Mesendoderm (in vitro differentiated cells): ENCODE measurements around the gene OR8B12.

Experiments used
- DNase-seq: peaks from one replicate; pipeline ENCODE4 v3.0.0; 2013
- H2AK5ac ChIP-seq: 2 replicates; pipeline ENCODE4 v1.6.1; 2013; ENCODE audit warnings: low read length, inconsistent platforms
- H2BK120ac ChIP-seq: 2 replicates; pipeline ENCODE4 v1.6.1; 2013; ENCODE audit warnings: low read depth, mild to moderate bottlenecking, low read length, moderate library complexity, mixed read lengths
- H2BK15ac ChIP-seq: replicated peaks from 2 replicates; pipeline ENCODE4 v1.6.1; 2013; ENCODE audit warnings: low read depth, mild to moderate bottlenecking, moderate library complexity
- H2BK5ac ChIP-seq: 2 replicates; pipeline ENCODE4 v1.6.1; 2013; ENCODE audit warnings: low read length, inconsistent platforms
- H3K18ac ChIP-seq: 2 replicates; pipeline ENCODE4 v1.6.1; 2013; ENCODE audit warnings: mild to moderate bottlenecking, low read length, mixed read lengths
- H3K23ac ChIP-seq: one replicate; pipeline ENCODE4 v1.6.1; 2013; ENCODE audit warnings: low read length
- H3K27ac ChIP-seq: 2 replicates; pipeline ENCODE4 v1.5.1; 2013; ENCODE audit warnings: low read depth, mild to moderate bottlenecking, inconsistent platforms, low read length, moderate library complexity
- H3K27me3 ChIP-seq: 2 replicates; pipeline ENCODE4 v1.6.1; 2013; ENCODE audit warnings: low read length, control low read depth, mild to moderate bottlenecking, inconsistent platforms; ENCODE audit not compliant: insufficient read depth, poor library complexity
- H3K36me3 ChIP-seq: 2 replicates; pipeline ENCODE4 v1.6.1; 2013; ENCODE audit warnings: low read length, inconsistent platforms; ENCODE audit not compliant: control insufficient read depth, insufficient read depth
- H3K4ac ChIP-seq: one replicate; pipeline ENCODE4 v1.6.1; 2013; ENCODE audit warnings: low read depth, mild to moderate bottlenecking, low read length, moderate library complexity
- H3K4me1 ChIP-seq: 2 replicates; pipeline ENCODE4 v1.6.1; 2013; ENCODE audit warnings: low read depth, low read length, inconsistent platforms; ENCODE audit not compliant: control insufficient read depth
- H3K4me2 ChIP-seq: 2 replicates; pipeline ENCODE4 v1.6.1; 2013; ENCODE audit warnings: low read length
- H3K4me3 ChIP-seq: 2 replicates; pipeline ENCODE4 v1.5.1; 2013; ENCODE audit warnings: mild to moderate bottlenecking, low read length
- H3K56ac ChIP-seq: one replicate; pipeline ENCODE4 v1.6.1; 2013; ENCODE audit warnings: low read length
- H3K79me1 ChIP-seq: 2 replicates; pipeline ENCODE4 v1.6.1; 2013; ENCODE audit warnings: low read length, inconsistent platforms
- H3K79me2 ChIP-seq: 2 replicates; pipeline ENCODE4 v1.6.1; 2013; ENCODE audit warnings: mild to moderate bottlenecking, low read length; ENCODE audit not compliant: control insufficient read depth, insufficient read depth
- H3K9ac ChIP-seq: 2 replicates; pipeline ENCODE4 v1.6.1; 2013; ENCODE audit warnings: low read length, inconsistent platforms
- H4K5ac ChIP-seq: one replicate; pipeline ENCODE4 v1.6.1; 2013; ENCODE audit warnings: low read length
- H4K8ac ChIP-seq: one replicate; pipeline ENCODE4 v1.6.1; 2013; ENCODE audit warnings: low read depth, mild to moderate bottlenecking, control low read depth, low read length, moderate library complexity
- WGBS: extraction: QIAGEN DNeasy Blood & Tissue Kit; methylation state at CpG from one replicate; pipeline ENCODE4 v1.1.7; 2013; ENCODE audit warnings: low lambda C conversion rate, missing lambda C conversion rate; ENCODE audit not compliant: insufficient coverage; ENCODE audit errors: extremely low coverage; 5-methylcytosine and 5-hydroxymethylcytosine counted together

The OR8B12 gene

GRCh38 chr11:124538019-124538418 lies 5.4 kb downstream of the OR8B12 start:
- no peak overlapping the region for H3K27ac ChIP-seq

DNA sequence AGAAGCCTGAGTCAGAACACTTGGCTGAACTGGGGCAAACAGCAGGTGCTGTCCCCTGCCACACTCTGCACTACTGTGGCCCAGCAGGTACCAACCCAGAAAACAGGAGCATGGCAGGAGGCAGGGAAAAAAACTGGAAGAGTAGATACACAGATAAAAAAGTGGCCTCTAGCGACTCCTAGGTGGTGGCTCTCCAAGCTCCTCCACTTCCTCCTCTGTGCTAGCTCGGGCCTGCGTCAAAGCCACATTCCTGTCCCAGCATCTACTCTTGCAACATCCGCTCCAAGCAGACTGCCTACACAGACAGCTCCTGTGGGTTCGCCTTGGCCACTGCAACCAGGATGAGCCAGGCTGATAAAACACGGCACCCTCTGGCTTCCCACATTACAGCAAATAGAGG lies 6.9 kb downstream of the OR8B12 start:
- Histone ChIP-seq H2BK5ac (no peak overlapping the region), H3K4me2 (no peak overlapping the region), H3K9ac (no peak overlapping the region), H3K4ac (no peak overlapping the region), H3K79me2 (no peaks in the 10 kb centered on the region), H3K4me1 (peaks cover 4% of the 10 kb centered on the region), H3K18ac (no peak overlapping the region), H3K27ac (no peak overlapping the region), H2BK15ac (no peak overlapping the region), H3K4me3 (no peak overlapping the region), H3K27me3 (no peaks in the 10 kb centered on the region), H2AK5ac (no peak overlapping the region), H3K23ac (no peak overlapping the region), H4K5ac (no peak overlapping the region), H3K79me1 (no peaks in the 10 kb centered on the region), H4K8ac (no peak overlapping the region), H3K36me3 (no peaks in the 10 kb centered on the region), H3K56ac (no peak overlapping the region), H2BK120ac (no peak overlapping the region)
- WGBS: no CpG with 5 or more reads among the region's 6 CpGs
- DNase-seq: peak; percentile 98

More at GRCh38 chr11:124538019-124538418, 5.4 kb downstream of the OR8B12 start:
- Histone ChIP-seq H3K79me1 (no peaks in the 10 kb centered on the region), H3K36me3 (no peaks in the 10 kb centered on the region), H3K4me2 (no peak overlapping the region), H3K23ac (no peak overlapping the region), H2BK120ac (no peak overlapping the region), H2AK5ac (no peak overlapping the region), H3K27me3 (no peaks in the 10 kb centered on the region), H3K4me1 (peaks cover 4% of the 10 kb centered on the region), H2BK5ac (no peak overlapping the region), H4K5ac (no peak overlapping the region), H2BK15ac (no peak overlapping the region), H3K4me3 (no peak overlapping the region), H3K9ac (no peak overlapping the region), H3K18ac (no peak overlapping the region), H3K4ac (no peak overlapping the region), H3K79me2 (no peaks in the 10 kb centered on the region), H3K56ac (no peak overlapping the region), H4K8ac (no peak overlapping the region)
- DNase-seq: peak; percentile 62
- no CpG with 5 or more reads among the region's 1 CpG for WGBS

GRCh38 chr11:124535552-124536232 lies 7.8 kb downstream of the OR8B12 start:
- Histone ChIP-seq H3K27me3 (no peaks in the 10 kb centered on the region), H3K36me3 (no peaks in the 10 kb centered on the region), H2AK5ac (no peak overlapping the region), H3K4ac (no peak overlapping the region), H3K9ac (no peak overlapping the region), H3K23ac (no peak overlapping the region), H4K5ac (no peak overlapping the region), H3K27ac (no peak overlapping the region), H2BK15ac (no peak overlapping the region), H4K8ac (no peak overlapping the region), H2BK120ac (no peak overlapping the region), H3K56ac (no peak overlapping the region), H3K79me2 (no peaks in the 10 kb centered on the region), H3K4me2 (no peak overlapping the region), H2BK5ac (no peak overlapping the region), H3K79me1 (no peaks in the 10 kb centered on the region), H3K4me3 (no peak overlapping the region), H3K18ac (peak overlapping the region; percentile 32), H3K4me1 (peaks cover 4% of the 10 kb centered on the region)
- DNase-seq: peak; percentile 62
- no CpG with 5 or more reads among the region's 8 CpGs for WGBS

DNA sequence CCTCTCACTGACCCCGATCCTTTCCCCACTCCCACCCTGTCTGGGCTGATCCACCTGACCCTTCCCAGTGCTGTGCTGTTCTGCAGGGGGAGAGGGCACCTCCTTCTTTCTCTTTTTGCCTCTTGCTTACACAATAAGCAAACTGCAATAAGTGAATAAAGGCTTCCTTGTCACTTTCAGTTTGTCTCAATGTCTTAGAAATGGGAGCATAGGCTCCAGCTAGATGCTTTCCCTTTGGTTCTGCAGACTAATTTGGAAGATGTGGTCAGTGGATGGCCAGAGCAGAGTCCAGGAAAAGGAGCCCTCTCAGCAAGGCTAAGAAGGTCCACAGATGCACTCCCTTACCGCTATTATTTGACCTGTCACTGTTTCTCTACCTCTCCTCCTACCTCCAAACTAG lies 9.4 kb downstream of the OR8B12 start:
- Histone ChIP-seq H2BK5ac (no peak overlapping the region), H3K56ac (no peak overlapping the region), H3K4me3 (no peak overlapping the region), H2BK120ac (no peak overlapping the region), H3K27ac (no peak overlapping the region), H3K36me3 (no peaks in the 10 kb centered on the region), H3K18ac (no peak overlapping the region), H4K8ac (no peak overlapping the region), H2AK5ac (no peak overlapping the region), H3K4me1 (peaks cover 4% of the 10 kb centered on the region), H3K9ac (no peak overlapping the region), H3K79me1 (no peaks in the 10 kb centered on the region), H3K4ac (no peak overlapping the region), H4K5ac (no peak overlapping the region), H3K4me2 (no peak overlapping the region), H3K23ac (no peak overlapping the region), H3K27me3 (no peaks in the 10 kb centered on the region), H3K79me2 (no peaks in the 10 kb centered on the region), H2BK15ac (no peak overlapping the region)
- WGBS: no CpG with 5 or more reads among the region's 2 CpGs
- DNase-seq: no peak

DNA sequence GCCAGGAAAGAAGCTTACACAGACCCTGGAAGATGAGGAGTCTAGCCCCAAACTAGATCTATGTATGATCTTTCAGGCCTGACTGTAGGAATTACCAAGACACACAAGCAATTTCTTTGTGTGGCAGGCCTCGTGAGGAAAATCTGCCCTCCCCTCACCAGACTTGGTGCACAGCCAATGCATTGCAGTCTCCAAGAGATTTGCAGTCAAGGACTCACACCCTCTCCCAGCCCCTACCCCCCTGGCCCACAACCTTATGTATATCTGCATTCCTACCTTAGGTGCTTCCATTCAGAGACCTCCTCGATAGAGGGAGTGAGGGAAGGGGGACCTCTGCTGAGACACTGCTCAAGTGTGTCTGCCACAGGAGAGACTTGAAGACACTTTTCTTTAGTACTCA lies 9.8 kb downstream of the OR8B12 start:
- Histone ChIP-seq H3K79me1 (no peaks in the 10 kb centered on the region), H3K18ac (no peak overlapping the region), H3K4me2 (no peak overlapping the region), H3K4ac (no peak overlapping the region), H3K9ac (no peak overlapping the region), H2BK15ac (no peak overlapping the region), H3K4me1 (peaks cover 4% of the 10 kb centered on the region), H3K27ac (no peak overlapping the region), H3K36me3 (no peaks in the 10 kb centered on the region), H3K27me3 (no peaks in the 10 kb centered on the region), H2BK5ac (no peak overlapping the region), H3K4me3 (no peak overlapping the region), H4K5ac (no peak overlapping the region), H3K56ac (no peak overlapping the region), H3K23ac (no peak overlapping the region), H2AK5ac (no peak overlapping the region), H3K79me2 (no peaks in the 10 kb centered on the region), H4K8ac (no peak overlapping the region), H2BK120ac (no peak overlapping the region)
- no CpG with 5 or more reads among the region's 2 CpGs for WGBS
- DNase-seq: no peak

DNA sequence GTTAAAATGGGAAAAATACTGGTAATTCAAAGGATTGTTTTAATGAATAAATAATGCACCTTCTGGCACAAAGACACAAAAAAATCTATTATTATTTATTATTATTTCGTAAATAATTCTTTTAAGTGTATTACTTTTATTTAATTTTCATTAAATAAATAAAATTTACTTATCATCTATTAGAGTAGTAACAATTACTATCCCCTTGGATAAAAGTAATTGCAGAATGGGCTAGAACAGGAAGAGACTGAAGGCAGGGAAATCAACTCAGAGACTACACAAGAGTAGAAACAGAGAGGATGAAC lies 23.0 kb downstream of the OR8B12 start:
- Histone ChIP-seq H2BK5ac (no peak overlapping the region), H3K27ac (no peak overlapping the region), H4K5ac (no peak overlapping the region), H3K9ac (no peak overlapping the region), H2BK120ac (no peak overlapping the region), H3K27me3 (no peaks in the 10 kb centered on the region), H4K8ac (no peak overlapping the region), H3K79me1 (no peaks in the 10 kb centered on the region), H3K56ac (no peak overlapping the region), H3K18ac (no peak overlapping the region), H3K4me1 (no peaks in the 10 kb centered on the region), H2BK15ac (no peak overlapping the region), H3K4ac (no peak overlapping the region), H3K4me3 (no peak overlapping the region), H3K23ac (no peak overlapping the region), H2AK5ac (no peak overlapping the region), H3K36me3 (no peaks in the 10 kb centered on the region), H3K4me2 (no peak overlapping the region), H3K79me2 (no peaks in the 10 kb centered on the region)
- DNase-seq: no peak
- no CpG with 5 or more reads among the region's 1 CpG for WGBS
